ENCODE results near the gene SDSL. TPM values are rescaled to one million over a fixed set of nuclear protein-coding genes. Genes with fewer than 3 reads are reported as not detected.

Gene SDSL
- total RNA-seq, 1 experiment from 2014 or later = 0.46 TPM

GRCh38 chr12:113439301-113439597 lies 17.1 kb downstream of the SDSL start:
- no peaks in the 10 kb centered on the region for H3K27me3 ChIP-seq (ENCODE audit: insufficient read depth, low read length)
- H3K4me1 Mint-ChIP-seq = peaks cover 3 to 6% of the 10 kb centered on the region in 2 experiments; a peak in 2 of 4 replicates

More at GRCh38 chr12:113439301-113439597, 17.1 kb downstream of the SDSL start:
- no peak overlapping the region for H4K5ac ChIP-seq (ENCODE audit: insufficient read length, low read depth, low read length)
- H3K56ac ChIP-seq (ENCODE audit: insufficient read length, low read depth, low read length) = no peak overlapping the region
- no peak for DNase-seq
- WGBS (ENCODE audit: extremely low coverage, insufficient read length, low lambda C conversion rate) = no CpG with 5 or more reads among the region's 4 CpGs
- H3K79me2 ChIP-seq (ENCODE audit: insufficient read depth, low read length) = no peaks in the 10 kb centered on the region
- no peak overlapping the region for H3K4ac ChIP-seq (ENCODE audit: low read depth, low read length)
- H3K18ac ChIP-seq (ENCODE audit: insufficient read length, low read depth, low read length) = no peak overlapping the region
- no peak overlapping the region for H2AFZ ChIP-seq (ENCODE audit: low read length)
- H3K23me2 ChIP-seq (ENCODE audit: insufficient read length, low read depth, low read length, poor library complexity, severe bottlenecking) = no peaks in the 10 kb centered on the region
- H2AK5ac ChIP-seq (ENCODE audit: insufficient read length, low read length) = no peak overlapping the region
- H3K14ac ChIP-seq (ENCODE audit: insufficient read depth, low read length) = no peak overlapping the region
- Mint-ChIP-seq H3K9me3 (no peaks in the 10 kb centered on the region), H3K4me3 (no peak overlapping the region), H3K27ac (no peak overlapping the region), H3K27me3 (ENCODE audit: low read depth) (peaks cover 11% of the 10 kb centered on the region), H3K36me3 (ENCODE audit: insufficient read depth in 1 of 3, low read depth in 3 of 3) (no peaks in the 10 kb centered on the region)
- H3K23ac ChIP-seq (ENCODE audit: insufficient read length, low read depth, low read length) = no peak overlapping the region
- H4K91ac ChIP-seq (ENCODE audit: insufficient read length, low read depth, low read length) = no peak overlapping the region
- H3K27ac ChIP-seq (ENCODE audit: insufficient read length, low read depth, low read length) = no peak overlapping the region
- TF ChIP-seq CTCF (conservative IDR thresholded peaks at IDR 0.05) = no peak
- no peak overlapping the region for H3T11ph ChIP-seq (ENCODE audit: low read length)
- no peak overlapping the region for H2BK5ac ChIP-seq (ENCODE audit: insufficient read length, low read length)
- H4K8ac ChIP-seq (replicated peaks; ENCODE audit: insufficient read length, low read depth, low read length) = no peak overlapping the region
- no peak overlapping the region for H2BK15ac ChIP-seq (ENCODE audit: low read depth, low read length)
- no peaks in the 10 kb centered on the region for H3K79me1 ChIP-seq (ENCODE audit: insufficient read depth, low read depth, low read length, poor library complexity, severe bottlenecking)
- H3K4me2 ChIP-seq (ENCODE audit: insufficient read depth, insufficient read length, low read length) = no peak overlapping the region
- no peak overlapping the region for H3K9ac ChIP-seq (ENCODE audit: extremely low read depth, insufficient read length, low read length)
- no peak overlapping the region for H2BK12ac ChIP-seq (ENCODE audit: insufficient read length, low read depth, low read length)
- H2BK120ac ChIP-seq (ENCODE audit: low read depth, low read length, poor library complexity, severe bottlenecking) = no peak overlapping the region
- H2BK20ac ChIP-seq (ENCODE audit: low read depth, low read length, poor library complexity, severe bottlenecking) = no peak overlapping the region
- no peaks in the 10 kb centered on the region for H3K4me1 ChIP-seq (ENCODE audit: insufficient read depth, low read length)
- no peaks in the 10 kb centered on the region for H4K20me1 ChIP-seq (ENCODE audit: control insufficient read depth, insufficient read depth, insufficient read length)
- H3K9me3 ChIP-seq (ENCODE audit: control insufficient read depth, low read depth, low read length) = no peaks in the 10 kb centered on the region
